Mesenchymal stem cell (in vitro differentiated cells and primary cell): ENCODE results near the gene EPS15.

Experiments used
- DNase-seq: peaks from one replicate; pipeline ENCODE4 v3.0.0-alpha.2; 2013
- H2AFZ ChIP-seq: one replicate; pipeline ENCODE4 v1.6.1; 2013; ENCODE audit warnings: low read depth, mild to moderate bottlenecking, control low read depth, inconsistent platforms, low read length, moderate library complexity
- H2AK5ac ChIP-seq: 2 replicates; pipeline ENCODE4 v1.6.1; 2013; ENCODE audit warnings: low read length, moderate library complexity, mild to moderate bottlenecking, inconsistent platforms; ENCODE audit not compliant: severe bottlenecking
- H2BK120ac ChIP-seq: one replicate; pipeline ENCODE4 v1.6.1; 2013; ENCODE audit warnings: low read depth, mild to moderate bottlenecking, inconsistent platforms, low read length, moderate library complexity
- H2BK12ac ChIP-seq, 2 experiments: one replicate each; pipeline ENCODE4 v1.6.1; 2013; ENCODE audit warnings: inconsistent platforms in 2 of 2, low read length in 2 of 2, mild to moderate bottlenecking in 2 of 2, moderate library complexity in 2 of 2, control low read depth in 1 of 2
- H2BK15ac ChIP-seq: one replicate; pipeline ENCODE4 v1.6.1; 2013; ENCODE audit warnings: mild to moderate bottlenecking, low read depth, inconsistent platforms; ENCODE audit not compliant: poor library complexity, severe bottlenecking
- H2BK5ac ChIP-seq: 2 replicates; pipeline ENCODE4 v1.6.1; 2013; ENCODE audit warnings: low read depth, mild to moderate bottlenecking, low read length, control low read depth, inconsistent platforms; ENCODE audit not compliant: poor library complexity, severe bottlenecking
- H3K14ac ChIP-seq, 2 experiments: one replicate each; pipeline ENCODE4 v1.6.1; 2013; ENCODE audit warnings: inconsistent platforms in 2 of 2, low read length in 2 of 2, control low read depth in 1 of 2, mild to moderate bottlenecking in 1 of 2, moderate library complexity in 1 of 2
- H3K18ac ChIP-seq, 2 experiments: one replicate each; pipeline ENCODE4 v1.6.1; 2013; ENCODE audit warnings: inconsistent platforms in 2 of 2, low read length in 2 of 2, control low read depth in 1 of 2, low read depth in 1 of 2, mild to moderate bottlenecking in 1 of 2
- H3K23ac ChIP-seq, 2 experiments: one replicate each; pipeline ENCODE4 v1.6.1; 2013; ENCODE audit warnings: inconsistent platforms in 2 of 2, low read length in 2 of 2, mild to moderate bottlenecking in 2 of 2, moderate library complexity in 2 of 2, control low read depth in 1 of 2
- H3K27ac ChIP-seq: 2 replicates; pipeline ENCODE4 v1.5.1; 2013; ENCODE audit warnings: mild to moderate bottlenecking, moderate library complexity, low read length, control low read depth, inconsistent platforms; ENCODE audit not compliant: poor library complexity, severe bottlenecking
- H3K27me3 ChIP-seq, 2 experiments: 2 replicates each; pipeline versions ENCODE4 v1.6.1 to v1.7.0; 2013; ENCODE audit warnings: low read length in 2 of 2, mild to moderate bottlenecking in 2 of 2, moderate library complexity in 2 of 2, control low read depth in 1 of 2, inconsistent platforms in 1 of 2; ENCODE audit not compliant: control insufficient read depth in 1 of 2, insufficient read depth in 1 of 2
- H3K36me3 ChIP-seq, 2 experiments: 2 replicates each; pipeline versions ENCODE4 v1.6.1 to v1.7.0; 2013; ENCODE audit warnings: low read length in 2 of 2, control low read depth in 1 of 2, inconsistent platforms in 1 of 2, low read depth in 1 of 2, mild to moderate bottlenecking in 1 of 2; ENCODE audit not compliant: insufficient read depth in 2 of 2, control insufficient read depth in 1 of 2
- H3K4ac ChIP-seq, 2 experiments: one replicate each; pipeline ENCODE4 v1.6.1; 2013; ENCODE audit warnings: inconsistent platforms in 2 of 2, low read length in 2 of 2, mild to moderate bottlenecking in 2 of 2, moderate library complexity in 2 of 2, control low read depth in 1 of 2, low read depth in 1 of 2
- H3K4me1 ChIP-seq: 2 replicates; pipeline ENCODE4 v1.6.1; 2013; ENCODE audit warnings: low read depth, low read length, control low read depth; ENCODE audit not compliant: control insufficient read depth, insufficient read depth
- H3K4me2 ChIP-seq: 2 replicates; pipeline ENCODE4 v1.6.1; 2013; ENCODE audit warnings: low read length, mild to moderate bottlenecking, inconsistent platforms; ENCODE audit not compliant: poor library complexity, severe bottlenecking
- H3K4me3 ChIP-seq, 2 experiments: 2 replicates each; pipeline versions ENCODE4 v1.5.1 to v1.7.0; 2013; ENCODE audit warnings: low read length in 2 of 2, mild to moderate bottlenecking in 2 of 2, control low read depth in 1 of 2, low read depth in 1 of 2; ENCODE audit not compliant: insufficient read depth in 1 of 2
- H3K79me1 ChIP-seq: replicated peaks from 2 replicates; pipeline ENCODE4 v1.6.1; 2013; ENCODE audit warnings: mild to moderate bottlenecking, control low read depth, low read length, inconsistent platforms; ENCODE audit not compliant: poor library complexity, severe bottlenecking
- H3K9ac ChIP-seq: 2 replicates; pipeline ENCODE4 v1.7.0; 2013; ENCODE audit warnings: mild to moderate bottlenecking, low read length, moderate library complexity
- H3K9me3 ChIP-seq: 2 replicates; pipeline ENCODE4 v1.7.0; 2013; ENCODE audit warnings: mild to moderate bottlenecking, low read length; ENCODE audit not compliant: control insufficient read depth
- H4K8ac ChIP-seq: one replicate; pipeline ENCODE4 v1.6.1; 2013; ENCODE audit warnings: inconsistent platforms, mild to moderate bottlenecking, low read length, moderate library complexity
- H4K91ac ChIP-seq: one replicate; pipeline ENCODE4 v1.6.1; 2013; ENCODE audit warnings: mild to moderate bottlenecking, low read length, inconsistent platforms
- WGBS: methylation state at CpG from one replicate; pipeline ENCODE4 v1.1.7; 2013; ENCODE audit warnings: mixed read lengths; 5-methylcytosine and 5-hydroxymethylcytosine counted together

EPS15 gene

GRCh38 chr1:51491166-51491981 is 27.7 kb downstream of the EPS15 start:
- Histone ChIP-seq H3K4me2 (no peak overlapping the region), H3K23ac (no peak overlapping the region), H2BK15ac (no peak overlapping the region), H3K14ac (no peak overlapping the region), H2AK5ac (no peak overlapping the region), H3K4me1 (no peaks in the 10 kb centered on the region), H3K18ac (no peak overlapping the region), H3K27me3 (no peaks in the 10 kb centered on the region), H4K91ac (no peak overlapping the region), H2BK12ac (no peak overlapping the region), H3K4me3 (no peak overlapping the region), H3K9me3 (no peaks in the 10 kb centered on the region), H3K27ac (no peak overlapping the region), H2AFZ (no peak overlapping the region), H3K9ac (no peak overlapping the region), H4K8ac (no peak overlapping the region), H3K36me3 (no peaks in the 10 kb centered on the region), H3K4ac (no peak overlapping the region), H2BK5ac (no peak overlapping the region), H3K79me1 (peaks cover 19% of the 10 kb centered on the region), H2BK120ac (no peak overlapping the region)
- DNase-seq: no peak
- WGBS: 99% methylated on average over 2 of the region's 4 CpGs

- Histone ChIP-seq H2AK5ac (no peak overlapping the region), H3K9me3 (no peaks in the 10 kb centered on the region), H3K36me3 (no peaks in the 10 kb centered on the region), H2BK15ac (no peak overlapping the region), H3K79me1 (peaks cover 17% of the 10 kb centered on the region), H3K4me3 (no peak overlapping the region), H3K4ac (no peak overlapping the region), H2BK5ac (no peak overlapping the region), H2BK120ac (no peak overlapping the region), H3K4me2 (no peak overlapping the region), H3K9ac (no peak overlapping the region), H4K8ac (no peak overlapping the region), H3K23ac (no peak overlapping the region), H3K4me1 (peaks cover 3% of the 10 kb centered on the region), H2AFZ (no peak overlapping the region), H3K14ac (no peak overlapping the region), H3K27ac (no peak overlapping the region), H4K91ac (no peak overlapping the region), H2BK12ac (no peak overlapping the region), H3K18ac (no peak overlapping the region), H3K27me3 (no peaks in the 10 kb centered on the region)
- no peak for DNase-seq
- WGBS: 83% methylated on average over 1 of the region's 3 CpGs
Observed at GRCh38 chr1:51489472-51489871, 29.6 kb downstream of the EPS15 start.

GRCh38 chr1:51488372-51489050 is 30.6 kb downstream of the EPS15 start:
- H2BK5ac ChIP-seq: peak overlapping the region; percentile 9
- H2AFZ ChIP-seq: no peak overlapping the region
- no peak overlapping the region for H4K91ac ChIP-seq
- peak overlapping the region; percentile 2 for H4K8ac ChIP-seq
- H3K18ac ChIP-seq: no peak overlapping the region
- no peak overlapping the region for H2BK15ac ChIP-seq
- H3K4ac ChIP-seq: no peak overlapping the region
- H3K9ac ChIP-seq: peak overlapping the region; percentile 28
- H3K14ac ChIP-seq: no peak overlapping the region
- H3K4me3 ChIP-seq: peak overlapping the region in 1 of 2 experiments; percentile 39
- 83% methylated on average over 1 of the region's 4 CpGs for WGBS
- H3K36me3 ChIP-seq: no peaks in the 10 kb centered on the region
- H3K23ac ChIP-seq: no peak overlapping the region
- H3K9me3 ChIP-seq: no peaks in the 10 kb centered on the region
- DNase-seq: peak; percentile 23
- H2BK120ac ChIP-seq: no peak overlapping the region
- H3K79me1 ChIP-seq: peaks cover 20% of the 10 kb centered on the region
- no peak overlapping the region for H3K27ac ChIP-seq
- no peak overlapping the region for H2AK5ac ChIP-seq
- peaks cover 4% of the 10 kb centered on the region for H3K4me1 ChIP-seq
- no peak overlapping the region for H3K4me2 ChIP-seq
- no peaks in the 10 kb centered on the region for H3K27me3 ChIP-seq
- H2BK12ac ChIP-seq: no peak overlapping the region

GRCh38 chr1:51487628-51488027 is 31.4 kb downstream of the EPS15 start:
- no peak overlapping the region for H3K9ac ChIP-seq
- 100% methylated on average over 1 of the region's 1 CpG for WGBS
- no peak overlapping the region for H3K4me3 ChIP-seq
- H3K27me3 ChIP-seq: no peaks in the 10 kb centered on the region
- H3K18ac ChIP-seq: no peak overlapping the region
- H3K14ac ChIP-seq: no peak overlapping the region
- H3K9me3 ChIP-seq: no peaks in the 10 kb centered on the region
- no peak overlapping the region for H2BK5ac ChIP-seq
- no peak overlapping the region for H3K27ac ChIP-seq
- no peak overlapping the region for H3K4me2 ChIP-seq
- no peak overlapping the region for H3K4ac ChIP-seq
- H3K4me1 ChIP-seq: peaks cover 4% of the 10 kb centered on the region
- no peak overlapping the region for H4K8ac ChIP-seq
- no peak overlapping the region for H2AFZ ChIP-seq
- H3K23ac ChIP-seq: no peak overlapping the region
- no peak for DNase-seq
- H2BK12ac ChIP-seq: no peak overlapping the region
- H2BK120ac ChIP-seq: no peak overlapping the region
- no peak overlapping the region for H2AK5ac ChIP-seq
- no peak overlapping the region for H2BK15ac ChIP-seq
- peaks cover 24% of the 10 kb centered on the region for H3K79me1 ChIP-seq
- H4K91ac ChIP-seq: no peak overlapping the region
- no peaks in the 10 kb centered on the region for H3K36me3 ChIP-seq
